Measurements from ENCODE around the gene MRPL48.
A peak's percentile ranks its signal among the peaks of the same experiment; 100 is the strongest.
"Not testable (repeated sequence)": the region's sequence is repeated elsewhere in the genome, so short reads cannot be mapped to it uniquely, and the experiment has no call there.

MRPL48 gene

DNA sequence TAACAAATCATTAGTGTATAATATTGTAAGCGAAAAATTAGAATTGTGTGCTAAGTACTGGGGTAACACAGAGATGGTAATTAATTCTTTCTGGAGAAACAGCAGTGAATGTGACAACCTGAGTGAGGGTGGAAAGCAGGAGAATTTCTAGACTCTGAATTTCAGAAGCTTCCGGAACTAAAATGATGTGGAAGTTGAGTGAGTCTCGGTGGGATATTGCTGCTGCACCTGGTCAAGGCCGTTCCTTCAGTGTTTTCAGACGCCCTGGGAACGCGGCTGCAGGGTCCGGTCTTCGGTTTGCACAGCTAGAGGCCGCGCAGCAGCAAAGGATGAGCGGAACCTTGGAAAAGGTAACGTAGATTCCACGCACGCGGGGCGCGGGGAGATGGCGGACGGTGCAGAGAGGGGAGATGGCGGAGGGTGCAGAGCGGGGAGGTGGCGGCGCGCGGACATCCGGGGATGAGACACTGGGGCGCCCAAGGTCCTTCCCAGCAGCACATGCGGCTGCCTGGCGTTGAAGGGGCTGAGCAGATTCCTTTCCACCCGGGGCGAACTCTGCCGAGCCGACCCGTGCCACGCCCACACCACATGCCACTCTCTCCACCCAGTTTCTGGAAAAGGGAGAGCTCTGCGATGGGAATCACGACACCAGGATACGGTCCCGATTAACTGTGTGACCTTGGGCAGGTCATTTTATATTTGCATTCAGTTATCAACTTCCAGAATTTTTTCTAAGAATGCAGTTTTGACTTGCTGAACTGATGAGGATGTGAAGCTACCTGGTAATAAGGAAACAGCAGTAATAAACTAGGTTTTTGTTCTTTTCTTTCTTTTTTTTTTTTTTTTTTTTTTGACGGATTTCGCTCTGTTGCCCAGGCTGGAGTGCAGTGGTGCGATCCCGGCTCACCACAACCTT is at the start of gene MRPL48:
MRPL48 (plus strand) TSS at position 232 of the 916 bp plus-strand sequence; CDS start at position 330, 98 bp downstream.
- Histone ChIP-seq H3K27me3 (ENCODE audit: control insufficient read depth, insufficient read depth, low read length) (no peaks in the 10 kb centered on the region), H3K9ac (ENCODE audit: low read length) (peak within 1 kb of the TSS; percentile 92), H3K4me1 (ENCODE audit: control insufficient read depth, low read depth, low read length) (peaks cover 3% of the 10 kb centered on the region), H3K4me3 (ENCODE audit: low read length) (peak within 1 kb of the TSS; percentile 89), H3K9me3 (ENCODE audit: control insufficient read depth, low read depth, low read length) (no peaks in the 10 kb centered on the region), H3K27ac (ENCODE audit: low read length) (peak within 1 kb of the TSS; percentile 95), H3K36me3 (ENCODE audit: control insufficient read depth, low read depth, low read length) (peaks cover 3% of the 10 kb centered on the region)

- H3K27me3 ChIP-seq (ENCODE audit: control insufficient read depth, insufficient read depth, low read length) = no peaks in the 10 kb centered on the region
- no peaks in the 10 kb centered on the region for H3K36me3 ChIP-seq (ENCODE audit: control insufficient read depth, low read depth, low read length)
- H3K9ac ChIP-seq (ENCODE audit: low read length) = no peak overlapping the region
- no peak overlapping the region for H3K4me3 ChIP-seq (ENCODE audit: low read length)
- no peaks in the 10 kb centered on the region for H3K9me3 ChIP-seq (ENCODE audit: control insufficient read depth, low read depth, low read length)
- H3K4me1 ChIP-seq (ENCODE audit: control insufficient read depth, low read depth, low read length) = no peaks in the 10 kb centered on the region
- no peak overlapping the region for H3K27ac ChIP-seq (ENCODE audit: low read length)
Observed at GRCh38 chr11:73743045-73743444, 44.6 kb upstream of the MRPL48 start.

- Histone ChIP-seq H3K4me1 (ENCODE audit: control insufficient read depth, low read depth, low read length) (no peaks in the 10 kb centered on the region), H3K4me3 (ENCODE audit: low read length) (no peak overlapping the region), H3K36me3 (ENCODE audit: control insufficient read depth, low read depth, low read length) (no peaks in the 10 kb centered on the region), H3K9me3 (ENCODE audit: control insufficient read depth, low read depth, low read length) (no peaks in the 10 kb centered on the region), H3K9ac (ENCODE audit: low read length) (no peak overlapping the region), H3K27ac (ENCODE audit: low read length) (no peak overlapping the region), H3K27me3 (ENCODE audit: control insufficient read depth, insufficient read depth, low read length) (no peaks in the 10 kb centered on the region)
Observed at GRCh38 chr11:73746701-73747100, 41.0 kb upstream of the MRPL48 start.

GRCh38 chr11:73747762-73748161 is 39.9 kb upstream of the MRPL48 start:
- Histone ChIP-seq H3K9ac (ENCODE audit: low read length) (no peak overlapping the region), H3K36me3 (ENCODE audit: control insufficient read depth, low read depth, low read length) (no peaks in the 10 kb centered on the region), H3K4me1 (ENCODE audit: control insufficient read depth, low read depth, low read length) (no peaks in the 10 kb centered on the region), H3K9me3 (ENCODE audit: control insufficient read depth, low read depth, low read length) (no peaks in the 10 kb centered on the region), H3K27me3 (ENCODE audit: control insufficient read depth, insufficient read depth, low read length) (no peaks in the 10 kb centered on the region), H3K27ac (ENCODE audit: low read length) (no peak overlapping the region), H3K4me3 (ENCODE audit: low read length) (no peak overlapping the region)

GRCh38 chr11:73748300-73748699 is 39.4 kb upstream of the MRPL48 start:
- H3K27me3 ChIP-seq (ENCODE audit: control insufficient read depth, insufficient read depth, low read length) = no peaks in the 10 kb centered on the region
- H3K36me3 ChIP-seq (ENCODE audit: control insufficient read depth, low read depth, low read length) = no peaks in the 10 kb centered on the region
- no peaks in the 10 kb centered on the region for H3K4me1 ChIP-seq (ENCODE audit: control insufficient read depth, low read depth, low read length)
- H3K9me3 ChIP-seq (ENCODE audit: control insufficient read depth, low read depth, low read length) = no peaks in the 10 kb centered on the region
- no peak overlapping the region for H3K4me3 ChIP-seq (ENCODE audit: low read length)
- H3K27ac ChIP-seq (ENCODE audit: low read length) = no peak overlapping the region
- H3K9ac ChIP-seq (ENCODE audit: low read length) = no peak overlapping the region

DNA sequence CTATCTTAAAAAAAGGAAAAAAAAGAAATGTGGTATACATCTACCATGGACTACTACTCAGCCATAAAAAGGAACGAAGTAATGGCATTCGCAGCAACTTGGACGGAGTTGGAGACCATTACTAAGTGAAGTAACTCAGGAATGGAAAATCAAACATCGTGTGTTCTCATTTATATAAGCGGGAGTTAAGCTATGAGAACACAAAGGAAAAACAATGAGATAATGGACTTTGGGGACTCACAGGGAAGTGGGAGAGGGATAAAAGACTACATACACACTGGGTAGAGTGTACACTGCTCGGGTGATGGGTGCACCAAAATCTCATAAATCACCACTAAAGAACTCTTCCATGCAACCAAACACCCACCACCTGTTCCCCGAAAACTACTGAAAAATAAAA is 38.6 kb upstream of the MRPL48 start:
- Histone ChIP-seq H3K4me3 (ENCODE audit: low read length) (no peak overlapping the region), H3K4me1 (ENCODE audit: control insufficient read depth, low read depth, low read length) (no peaks in the 10 kb centered on the region), H3K27me3 (ENCODE audit: control insufficient read depth, insufficient read depth, low read length) (no peaks in the 10 kb centered on the region), H3K9ac (ENCODE audit: low read length) (no peak overlapping the region), H3K9me3 (ENCODE audit: control insufficient read depth, low read depth, low read length) (no peaks in the 10 kb centered on the region), H3K36me3 (ENCODE audit: control insufficient read depth, low read depth, low read length) (no peaks in the 10 kb centered on the region), H3K27ac (ENCODE audit: low read length) (no peak overlapping the region)

- Histone ChIP-seq H3K9me3 (ENCODE audit: control insufficient read depth, low read depth, low read length) (no peaks in the 10 kb centered on the region), H3K9ac (ENCODE audit: low read length) (no peak overlapping the region), H3K27me3 (ENCODE audit: control insufficient read depth, insufficient read depth, low read length) (no peaks in the 10 kb centered on the region), H3K27ac (ENCODE audit: low read length) (no peak overlapping the region), H3K36me3 (ENCODE audit: control insufficient read depth, low read depth, low read length) (no peaks in the 10 kb centered on the region), H3K4me3 (ENCODE audit: low read length) (no peak overlapping the region), H3K4me1 (ENCODE audit: control insufficient read depth, low read depth, low read length) (no peaks in the 10 kb centered on the region)
Observed at GRCh38 chr11:73750228-73750627, 37.4 kb upstream of the MRPL48 start.

- H3K9me3 ChIP-seq (ENCODE audit: control insufficient read depth, low read depth, low read length); H3K27me3 ChIP-seq (ENCODE audit: control insufficient read depth, insufficient read depth, low read length); H3K4me3 ChIP-seq (ENCODE audit: low read length); H3K27ac ChIP-seq (ENCODE audit: low read length); H3K9ac ChIP-seq (ENCODE audit: low read length); H3K4me1 ChIP-seq (ENCODE audit: control insufficient read depth, low read depth, low read length); H3K36me3 ChIP-seq (ENCODE audit: control insufficient read depth, low read depth, low read length): not testable (repeated sequence)
Observed at GRCh38 chr11:73750862-73751261, 36.8 kb upstream of the MRPL48 start.

- H3K36me3 ChIP-seq (ENCODE audit: control insufficient read depth, low read depth, low read length) = no peaks in the 10 kb centered on the region
- no peak overlapping the region for H3K27ac ChIP-seq (ENCODE audit: low read length)
- H3K9ac ChIP-seq (ENCODE audit: low read length) = no peak overlapping the region
- no peaks in the 10 kb centered on the region for H3K27me3 ChIP-seq (ENCODE audit: control insufficient read depth, insufficient read depth, low read length)
- no peaks in the 10 kb centered on the region for H3K9me3 ChIP-seq (ENCODE audit: control insufficient read depth, low read depth, low read length)
- H3K4me1 ChIP-seq (ENCODE audit: control insufficient read depth, low read depth, low read length) = no peaks in the 10 kb centered on the region
- H3K4me3 ChIP-seq (ENCODE audit: low read length) = no peak overlapping the region
Observed at GRCh38 chr11:73752216-73752867, 35.3 kb upstream of the MRPL48 start.

GRCh38 chr11:73752903-73753302 is 34.8 kb upstream of the MRPL48 start:
- Histone ChIP-seq H3K36me3 (ENCODE audit: control insufficient read depth, low read depth, low read length) (no peaks in the 10 kb centered on the region), H3K4me1 (ENCODE audit: control insufficient read depth, low read depth, low read length) (peaks cover 5% of the 10 kb centered on the region), H3K27me3 (ENCODE audit: control insufficient read depth, insufficient read depth, low read length) (no peaks in the 10 kb centered on the region)

DNA sequence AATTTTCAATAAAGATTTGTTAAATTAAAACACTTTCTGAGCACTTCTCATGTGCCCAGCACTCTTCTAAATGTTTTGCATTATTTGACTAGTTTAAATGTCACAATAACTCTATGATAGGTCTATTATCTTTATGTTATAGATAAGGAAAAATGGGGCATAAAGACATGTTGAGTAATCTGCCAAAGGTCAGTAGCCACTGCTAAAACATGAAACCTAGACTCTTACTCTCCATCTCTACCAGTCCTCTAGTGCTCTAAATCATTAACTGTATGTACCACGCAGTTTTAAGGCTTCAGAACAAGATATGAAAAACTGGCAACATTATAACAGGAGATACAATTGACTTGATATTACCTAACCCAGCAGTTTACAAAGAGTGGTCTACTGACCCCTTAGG is 33.7 kb upstream of the MRPL48 start:
- Histone ChIP-seq H3K27ac (ENCODE audit: low read length) (no peak overlapping the region), H3K9ac (ENCODE audit: low read length) (no peak overlapping the region), H3K27me3 (ENCODE audit: control insufficient read depth, insufficient read depth, low read length) (no peaks in the 10 kb centered on the region), H3K9me3 (ENCODE audit: control insufficient read depth, low read depth, low read length) (no peaks in the 10 kb centered on the region), H3K4me3 (ENCODE audit: low read length) (no peak overlapping the region), H3K4me1 (ENCODE audit: control insufficient read depth, low read depth, low read length) (peaks cover 15% of the 10 kb centered on the region), H3K36me3 (ENCODE audit: control insufficient read depth, low read depth, low read length) (no peaks in the 10 kb centered on the region)

More at GRCh38 chr11:73752903-73753302, 34.8 kb upstream of the MRPL48 start:
- H3K9ac ChIP-seq (ENCODE audit: low read length) = no peak overlapping the region
- no peak overlapping the region for H3K4me3 ChIP-seq (ENCODE audit: low read length)
- no peak overlapping the region for H3K27ac ChIP-seq (ENCODE audit: low read length)
- H3K9me3 ChIP-seq (ENCODE audit: control insufficient read depth, low read depth, low read length) = no peaks in the 10 kb centered on the region
